ENCODE measurements around the gene FCHSD2.

- TF ChIP-seq CTCF (optimal IDR thresholded peaks at IDR 0.05 in 1 of 3, IDR thresholded peaks at IDR 0.05 in 1 of 3, conservative IDR thresholded peaks at IDR 0.05 in 1 of 3; ENCODE audit: extremely low read depth in 1 of 3, insufficient read depth in 2 of 3, low read length in 3 of 3) (no peak), EZH2 (IDR thresholded peaks at IDR 0.05; ENCODE audit: low read length) (no peak)
Observed at GRCh38 chr11:73099512-73100266, 42.4 kb downstream of the FCHSD2 start.
